GM18526 (cell line): ENCODE data around the gene ALDH2.

Experiments
- POLR2A ChIP-seq: IDR thresholded peaks from 3 replicates; pipeline ENCODE4 v1.6.1; 2011; ENCODE audit not compliant: insufficient read length; ENCODE audit errors: extremely low read depth

The ALDH2 gene

GRCh38 chr12:111780166-111780565, 13.4 kb downstream of the ALDH2 start:
- no peak for TF ChIP-seq POLR2A

- no peak for TF ChIP-seq POLR2A
Observed at GRCh38 chr12:111780615-111781014, 13.9 kb downstream of the ALDH2 start.

DNA sequence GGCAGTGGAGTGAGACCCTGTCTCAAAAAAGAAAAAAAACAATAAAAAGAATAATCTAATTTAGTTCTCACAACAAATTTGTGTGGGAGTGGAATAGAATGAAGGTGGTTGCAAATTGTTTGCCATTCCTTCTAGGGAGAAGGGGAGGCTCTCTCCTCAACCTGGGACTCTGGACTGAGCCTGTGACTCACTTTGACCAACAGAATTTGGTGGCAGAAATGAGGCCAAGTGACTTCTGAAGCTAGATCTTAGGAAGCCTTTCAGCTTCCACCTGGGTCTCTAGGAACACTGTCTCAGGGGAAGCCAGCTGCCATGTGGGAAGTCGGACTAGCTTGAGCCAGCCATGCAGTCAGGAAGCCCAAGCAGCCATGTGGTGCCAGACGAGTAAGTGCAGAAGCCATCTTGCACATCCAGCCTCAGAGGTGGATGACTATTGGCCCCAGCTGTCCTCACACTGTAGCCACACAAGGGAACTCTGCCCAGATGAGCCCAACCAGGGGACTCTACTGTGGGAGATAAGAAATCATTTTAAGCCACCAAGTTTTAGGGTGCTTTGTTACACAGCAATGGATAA, 14.4 kb downstream of the ALDH2 start:
- TF ChIP-seq POLR2A = no peak

- TF ChIP-seq POLR2A = no peak
Observed at GRCh38 chr12:111783046-111783445, 16.3 kb downstream of the ALDH2 start.

GRCh38 chr12:111784953-111785352, 18.2 kb downstream of the ALDH2 start:
- no peak for TF ChIP-seq POLR2A

DNA sequence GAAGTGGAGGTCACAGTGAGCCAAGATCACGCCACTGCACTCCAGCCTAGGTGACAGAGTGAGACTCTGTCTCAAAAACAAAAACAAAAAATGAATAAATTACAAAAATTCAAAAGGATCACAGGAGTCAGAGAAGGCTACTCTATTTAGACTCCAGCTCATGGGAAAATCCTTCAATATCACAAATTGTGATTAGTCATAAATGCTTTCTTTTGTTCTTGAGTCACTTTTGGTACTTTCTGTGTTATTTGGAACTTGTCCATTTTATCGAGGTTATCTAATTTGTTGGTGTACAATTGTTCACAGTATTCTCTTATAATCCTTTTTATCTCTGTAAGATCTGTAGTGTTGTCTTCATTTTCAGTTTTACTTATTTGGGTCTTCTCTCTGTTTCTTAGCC, 18.9 kb downstream of the ALDH2 start:
- no peak for TF ChIP-seq POLR2A

DNA sequence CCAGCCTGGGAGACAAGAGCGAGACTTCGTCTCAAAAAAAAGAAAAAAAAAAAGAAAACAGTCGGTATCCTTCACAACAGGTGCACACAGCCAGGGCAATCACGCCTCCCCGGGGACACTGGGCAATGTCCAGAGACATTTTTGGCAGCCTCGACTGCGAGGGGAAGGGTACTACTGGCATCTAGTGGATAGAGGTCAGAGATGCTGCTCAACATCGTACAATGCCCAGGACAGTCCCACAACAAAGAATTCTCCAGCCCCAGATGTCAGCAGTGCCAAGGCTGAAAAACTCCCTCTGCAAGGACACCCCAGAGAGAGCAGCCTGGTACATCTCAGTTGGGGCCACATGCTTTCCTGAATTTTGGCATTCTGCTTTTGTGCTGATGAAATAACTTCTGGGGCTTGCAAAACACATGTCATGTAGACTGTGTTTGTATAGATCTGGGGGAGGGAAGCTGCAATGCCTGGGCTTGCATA, 21.5 kb downstream of the ALDH2 start:
- TF ChIP-seq POLR2A = no peak

DNA sequence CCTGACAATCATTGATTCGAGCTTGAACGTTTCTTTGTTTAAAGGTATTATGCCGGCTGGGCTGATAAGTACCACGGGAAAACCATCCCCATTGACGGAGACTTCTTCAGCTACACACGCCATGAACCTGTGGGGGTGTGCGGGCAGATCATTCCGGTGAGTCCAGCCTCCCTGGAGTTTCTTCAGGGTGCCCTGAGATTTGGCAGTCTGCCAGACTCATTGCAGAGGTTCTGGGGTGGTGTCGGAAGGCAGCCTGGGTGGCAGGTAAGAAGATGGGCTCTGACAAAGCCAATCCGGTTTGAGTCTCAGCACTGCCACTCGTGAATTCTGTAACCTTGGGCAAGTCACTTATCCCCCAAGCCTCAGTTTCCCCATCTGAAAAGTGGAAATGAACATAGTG, 23.0 kb downstream of the ALDH2 start:
- TF ChIP-seq POLR2A = no peak

DNA sequence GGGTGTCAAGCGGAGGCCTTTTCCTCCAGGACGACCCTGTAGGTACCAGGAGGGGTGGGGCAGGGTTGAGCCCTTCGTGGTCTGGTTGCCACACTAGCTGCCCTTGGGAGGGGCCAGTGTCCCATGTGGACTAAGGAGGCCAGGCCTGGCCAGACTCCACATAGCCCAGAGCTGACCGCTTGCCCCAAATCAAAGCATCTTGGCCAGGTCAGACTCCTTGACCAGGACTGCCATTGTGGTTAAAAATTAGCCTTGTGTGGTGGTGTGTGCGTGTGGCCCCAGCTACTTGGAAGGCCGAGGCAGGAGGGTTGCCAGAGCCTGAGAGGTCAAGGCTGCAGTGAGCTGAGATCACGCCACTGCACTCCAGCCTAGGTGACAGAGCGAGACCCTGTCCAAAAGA, 24.8 kb downstream of the ALDH2 start:
- TF ChIP-seq POLR2A = no peak

- no peak for TF ChIP-seq POLR2A
Observed at GRCh38 chr12:111792155-111792855, 25.6 kb downstream of the ALDH2 start.

DNA sequence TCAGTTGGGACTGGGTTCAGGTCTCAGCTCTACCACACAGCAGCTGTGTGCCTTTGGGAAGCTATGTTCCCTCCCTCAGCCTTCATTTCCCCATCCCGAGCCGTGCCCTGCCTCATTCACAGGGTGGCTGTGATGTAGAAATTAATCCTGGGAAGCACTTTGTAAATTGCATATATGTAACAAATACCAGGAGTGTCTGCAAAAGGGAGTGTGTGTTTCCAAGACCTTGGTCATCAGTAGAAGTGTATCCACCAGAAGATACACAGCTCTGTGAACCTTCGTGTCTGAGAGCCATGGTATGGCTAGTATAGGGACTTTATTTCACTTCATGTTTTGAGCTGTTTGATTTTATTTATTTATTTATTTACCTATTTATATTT, 26.1 kb downstream of the ALDH2 start:
- TF ChIP-seq POLR2A = no peak

DNA sequence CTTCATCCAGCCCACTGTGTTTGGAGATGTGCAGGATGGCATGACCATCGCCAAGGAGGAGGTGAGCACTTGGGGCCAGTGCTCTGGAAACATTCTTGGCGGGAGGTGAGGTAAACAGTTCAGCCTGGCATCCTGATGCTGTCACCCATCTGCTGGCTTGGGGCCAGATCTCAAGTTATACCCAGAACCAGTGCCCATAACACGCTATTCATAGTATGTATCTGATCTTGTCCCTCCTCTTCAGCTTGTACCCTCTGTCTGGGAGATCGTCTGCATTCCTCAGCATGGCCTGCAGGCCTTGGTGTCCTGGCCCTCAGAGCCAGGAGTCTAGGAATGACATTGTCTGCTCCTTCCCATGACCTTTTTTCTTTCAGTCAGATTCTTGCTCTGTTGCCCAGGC, 31.4 kb downstream of the ALDH2 start:
- TF ChIP-seq POLR2A = no peak

GRCh38 chr12:111799758-111800157, 33.0 kb downstream of the ALDH2 start:
- TF ChIP-seq POLR2A = no peak

DNA sequence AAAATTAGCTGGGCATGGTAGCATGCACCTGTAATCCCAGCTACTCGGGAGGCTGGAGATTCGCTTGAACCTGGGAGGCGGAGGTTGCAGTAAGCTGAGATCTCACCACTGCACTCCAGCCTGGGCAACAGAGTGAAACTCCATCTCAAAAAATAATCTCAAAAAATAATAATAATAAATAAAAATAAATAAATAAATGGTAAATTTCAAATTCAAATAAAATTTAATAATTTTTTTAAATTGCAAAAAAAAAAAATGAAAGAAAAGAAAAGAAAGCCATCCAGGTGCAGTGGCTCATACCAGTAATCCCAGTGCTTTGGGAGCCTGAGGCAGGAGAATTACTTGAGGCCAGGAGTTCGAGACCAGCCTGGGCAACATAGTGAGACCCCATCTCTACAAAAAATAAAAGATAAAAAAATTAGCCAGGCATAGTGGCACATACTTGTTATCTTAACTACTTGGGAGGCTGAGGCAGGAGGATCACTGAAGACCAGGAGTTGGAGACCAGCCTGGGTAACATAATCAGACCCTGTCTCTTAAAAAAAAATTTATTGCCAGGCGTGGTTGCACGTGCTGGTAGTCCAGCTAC, 36.4 kb downstream of the ALDH2 start:
- no peak for TF ChIP-seq POLR2A

DNA sequence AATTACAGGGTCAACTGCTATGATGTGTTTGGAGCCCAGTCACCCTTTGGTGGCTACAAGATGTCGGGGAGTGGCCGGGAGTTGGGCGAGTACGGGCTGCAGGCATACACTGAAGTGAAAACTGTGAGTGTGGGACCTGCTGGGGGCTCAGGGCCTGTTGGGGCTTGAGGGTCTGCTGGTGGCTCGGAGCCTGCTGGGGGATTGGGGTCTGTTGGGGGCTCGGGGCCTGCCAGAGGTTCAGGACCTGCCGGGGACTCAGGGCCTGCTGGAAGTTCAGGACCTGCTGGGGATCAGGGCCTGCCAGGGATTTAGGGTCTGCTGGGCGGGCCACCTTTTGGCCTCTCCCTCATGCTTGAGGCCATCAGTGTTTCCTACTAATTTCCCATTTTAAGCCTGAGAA, 37.1 kb downstream of the ALDH2 start:
- no peak for TF ChIP-seq POLR2A

DNA sequence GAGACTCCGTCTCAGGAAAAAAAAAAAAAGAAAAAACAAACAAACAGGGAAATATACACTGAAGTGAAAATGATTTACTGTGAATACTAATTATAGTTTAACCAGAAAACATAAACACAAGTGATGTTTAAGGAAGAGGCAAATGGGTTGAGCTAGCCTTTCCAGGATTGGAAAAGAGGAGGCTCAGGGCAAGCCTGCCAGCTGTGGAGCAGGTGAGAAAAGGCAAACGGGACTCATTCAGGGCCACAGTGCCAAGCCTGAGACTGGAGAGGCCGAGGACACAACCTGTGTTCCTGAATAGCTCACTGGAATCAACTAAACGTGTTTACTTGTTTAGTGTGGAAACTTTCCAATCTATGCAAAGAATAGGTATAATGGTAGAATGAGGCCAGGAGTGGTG, 39.6 kb downstream of the ALDH2 start:
- TF ChIP-seq POLR2A = no peak

GRCh38 chr12:111807232-111807631, 40.5 kb downstream of the ALDH2 start:
- no peak for TF ChIP-seq POLR2A
